Stimulated activated CD8-positive, alpha-beta memory T cell treated with anti-CD3 and anti-CD28 coated beads, Interleukin-15, amount 100 ng/mL, for 24 hours (primary cell): ENCODE results near the gene COG7.
A peak's percentile ranks its signal among the peaks of the same experiment; 100 is the strongest.
"Not testable (repeated sequence)": the region's sequence is repeated elsewhere in the genome, so short reads cannot be mapped to it uniquely, and the experiment has no call there.

Experiments
- DNase-seq: peaks from one replicate; pipeline ENCODE4 v3.0.0-alpha.2; 2020; ENCODE audit warnings: low read depth

COG7 gene

DNA sequence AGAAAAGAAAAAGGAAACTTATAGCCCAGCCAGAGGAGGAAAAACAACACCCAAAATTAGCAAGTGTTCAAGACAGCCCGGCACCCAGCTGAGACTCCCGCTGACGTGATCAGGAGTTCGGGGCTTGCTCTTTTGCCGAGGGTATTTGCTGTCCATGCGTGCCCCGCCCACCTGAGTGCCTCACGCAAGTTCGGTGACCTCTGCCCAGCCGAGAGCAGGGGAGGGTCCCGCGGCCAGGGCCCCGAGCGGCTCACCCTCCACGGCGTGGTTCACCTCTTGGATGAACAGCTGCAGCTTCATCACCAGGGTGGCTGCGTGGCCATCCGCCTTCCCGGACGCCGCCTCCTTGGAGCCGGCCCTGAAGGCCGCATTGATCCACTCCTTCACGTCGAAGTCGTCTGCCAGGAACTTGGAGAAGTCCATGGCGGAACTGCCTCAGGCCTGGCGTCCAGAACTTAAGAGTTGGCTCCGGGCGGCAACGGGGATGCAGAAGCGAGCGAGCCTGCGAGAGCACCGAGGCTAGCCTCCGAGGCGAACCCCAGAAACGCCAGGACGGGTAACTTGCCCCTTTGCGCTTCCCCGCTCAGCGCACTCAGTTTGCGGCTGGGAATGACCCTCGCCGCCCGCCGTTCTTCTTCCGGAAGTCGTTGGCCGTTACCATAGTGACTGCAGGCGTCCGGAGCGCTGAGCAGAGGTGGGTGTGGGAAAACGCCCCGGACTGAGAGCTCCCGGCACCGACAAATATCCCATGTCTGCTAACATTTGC lies at the start of gene COG7:
COG7 (minus strand) TSS at position 618 of the 766 bp plus-strand sequence; CDS start at position 423, 195 bp downstream.
- DNase-seq: peak; percentile 72

DNA sequence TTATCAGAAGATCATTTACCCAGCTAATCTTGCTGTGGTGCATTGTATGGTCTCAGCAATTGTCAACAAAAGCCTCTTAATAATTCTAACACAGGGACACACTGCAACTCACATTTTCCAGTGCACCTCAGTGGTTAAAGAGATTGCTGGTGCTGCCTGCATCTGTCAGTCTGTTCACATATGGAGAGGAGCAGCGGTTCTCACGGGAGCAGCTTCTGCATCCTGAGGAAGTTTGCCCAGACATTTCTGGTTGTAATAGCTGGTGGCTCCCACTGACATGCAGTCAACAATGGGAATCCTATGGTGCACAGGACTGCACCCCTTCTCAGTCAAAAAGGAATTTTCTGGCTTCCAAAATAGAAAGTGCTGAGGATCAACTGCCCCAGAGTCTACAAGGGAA lies 49.5 kb upstream of the COG7 start:
- no peak for DNase-seq

DNA sequence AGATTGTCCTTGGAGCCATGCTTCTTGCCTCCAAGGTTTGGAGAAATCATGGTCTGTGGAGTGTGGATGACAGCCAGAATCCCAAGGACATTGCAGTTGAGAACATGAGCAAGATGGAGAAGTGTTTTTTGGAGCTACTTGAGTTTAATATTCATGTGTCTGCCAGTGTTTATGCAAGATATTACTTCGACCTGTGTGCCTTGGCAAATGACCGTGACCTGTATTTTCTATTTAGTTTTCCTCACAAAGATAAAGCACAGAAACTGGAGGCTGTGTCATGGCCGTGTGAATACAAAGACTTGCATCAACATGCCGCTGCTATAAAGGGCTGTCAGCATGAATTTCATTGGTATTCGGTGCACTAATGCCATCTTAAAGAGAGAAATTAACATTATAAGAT lies 48.3 kb upstream of the COG7 start:
- DNase-seq: no peak

DNA sequence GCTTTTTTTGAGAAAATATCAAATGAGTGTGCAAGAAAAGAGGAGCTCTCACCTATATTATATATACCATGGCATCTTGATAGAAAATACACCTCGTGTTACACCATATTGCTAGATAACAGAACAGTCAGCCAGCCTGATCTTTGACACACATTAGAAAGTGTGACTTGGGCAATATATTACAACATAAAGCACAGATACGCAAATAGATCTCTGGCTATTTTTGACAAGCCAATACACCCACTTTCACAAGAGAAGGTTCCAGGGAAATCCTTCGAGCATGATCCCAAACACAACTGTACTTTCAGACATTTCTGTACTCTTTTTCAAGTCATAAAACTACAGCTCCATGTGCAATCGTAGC lies 47.9 kb upstream of the COG7 start:
- DNase-seq: no peak

DNA sequence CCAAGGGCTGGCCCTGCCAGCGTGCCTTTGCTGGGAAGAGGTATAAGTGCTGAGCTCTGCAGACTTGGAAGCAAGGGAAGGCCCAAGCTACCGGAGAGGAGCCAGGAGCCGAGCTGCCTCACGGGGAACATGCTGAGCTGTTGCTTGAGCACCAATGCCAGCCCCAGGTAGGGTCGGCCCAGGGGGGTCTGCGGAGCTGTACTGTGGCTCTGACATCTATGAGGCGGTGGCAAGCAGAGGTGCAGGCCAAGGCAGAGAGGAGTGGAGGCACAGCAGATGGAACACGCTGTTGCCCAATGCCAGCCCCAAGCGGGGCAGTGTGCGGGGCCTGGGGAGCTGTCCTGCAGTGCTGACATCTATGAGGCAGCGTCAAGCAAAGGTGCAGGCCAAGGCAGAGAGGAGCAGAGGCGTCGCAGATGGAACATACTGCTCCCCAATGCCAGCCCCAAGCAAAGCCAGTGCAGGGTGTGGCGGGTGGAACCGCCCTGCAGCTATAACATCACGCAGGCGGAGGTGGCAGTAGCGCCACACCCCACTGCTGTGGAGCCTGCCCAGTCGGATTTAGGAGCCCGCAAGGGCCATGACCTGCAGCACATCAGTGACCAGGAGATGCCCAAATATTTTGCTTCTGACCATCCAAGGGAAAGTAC lies 47.3 kb upstream of the COG7 start:
- no peak for DNase-seq

DNA sequence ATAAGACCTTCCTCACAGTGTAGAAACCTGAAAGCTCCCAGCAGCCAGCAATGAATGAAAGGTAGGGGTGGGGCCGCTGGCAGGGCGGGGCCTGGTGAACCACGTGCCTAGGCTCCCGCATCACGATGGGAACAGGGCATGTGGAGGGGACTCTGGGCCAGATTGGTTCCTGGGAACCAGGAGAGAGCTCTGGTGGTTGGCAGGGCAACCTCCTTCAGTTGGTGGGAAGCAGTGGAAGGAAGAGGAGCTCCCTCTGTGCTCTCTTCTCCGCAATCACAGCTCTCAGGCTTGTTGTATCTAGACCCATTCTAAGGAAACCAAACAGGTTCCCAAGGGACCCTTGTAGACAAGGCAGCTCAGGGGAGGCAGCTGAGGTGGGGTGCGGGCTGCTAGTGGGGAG lies 46.8 kb upstream of the COG7 start:
- DNase-seq: no peak

DNA sequence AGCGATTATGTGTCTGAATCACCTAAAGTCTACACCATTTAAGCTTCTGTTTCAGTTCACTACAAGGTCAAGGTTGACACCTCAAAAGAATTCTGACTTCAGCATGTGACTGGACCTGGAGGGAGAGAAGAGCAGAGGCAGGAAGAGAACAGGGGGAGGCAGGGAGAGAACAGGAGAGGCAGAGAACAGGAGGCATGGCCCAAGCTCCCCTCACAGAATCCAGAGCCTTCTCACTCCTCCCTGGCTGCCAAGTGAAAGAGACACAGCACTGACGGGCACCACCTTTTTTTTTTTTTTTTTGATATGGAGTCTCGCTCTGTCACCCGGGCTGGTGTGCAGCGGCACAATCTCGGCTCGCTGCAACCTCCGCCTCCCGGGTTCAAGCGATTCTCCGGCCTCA lies 45.9 kb upstream of the COG7 start:
- DNase-seq: no peak

DNA sequence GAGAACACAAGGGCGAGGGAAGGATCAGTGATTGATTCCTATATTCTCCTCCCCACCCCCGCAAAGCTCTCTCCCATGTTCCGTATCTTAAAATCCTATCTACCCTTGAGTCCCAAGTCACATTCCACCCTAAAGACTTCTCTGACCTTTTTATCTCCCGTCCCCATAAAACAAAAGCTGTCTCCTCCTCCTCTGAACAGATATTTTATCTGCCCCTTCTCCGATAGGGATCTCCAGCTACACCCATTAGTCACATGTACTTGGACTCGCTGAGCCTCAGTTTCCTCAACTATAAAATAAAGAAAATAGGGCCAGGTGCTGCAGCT lies 44.5 kb upstream of the COG7 start:
- no peak for DNase-seq

DNA sequence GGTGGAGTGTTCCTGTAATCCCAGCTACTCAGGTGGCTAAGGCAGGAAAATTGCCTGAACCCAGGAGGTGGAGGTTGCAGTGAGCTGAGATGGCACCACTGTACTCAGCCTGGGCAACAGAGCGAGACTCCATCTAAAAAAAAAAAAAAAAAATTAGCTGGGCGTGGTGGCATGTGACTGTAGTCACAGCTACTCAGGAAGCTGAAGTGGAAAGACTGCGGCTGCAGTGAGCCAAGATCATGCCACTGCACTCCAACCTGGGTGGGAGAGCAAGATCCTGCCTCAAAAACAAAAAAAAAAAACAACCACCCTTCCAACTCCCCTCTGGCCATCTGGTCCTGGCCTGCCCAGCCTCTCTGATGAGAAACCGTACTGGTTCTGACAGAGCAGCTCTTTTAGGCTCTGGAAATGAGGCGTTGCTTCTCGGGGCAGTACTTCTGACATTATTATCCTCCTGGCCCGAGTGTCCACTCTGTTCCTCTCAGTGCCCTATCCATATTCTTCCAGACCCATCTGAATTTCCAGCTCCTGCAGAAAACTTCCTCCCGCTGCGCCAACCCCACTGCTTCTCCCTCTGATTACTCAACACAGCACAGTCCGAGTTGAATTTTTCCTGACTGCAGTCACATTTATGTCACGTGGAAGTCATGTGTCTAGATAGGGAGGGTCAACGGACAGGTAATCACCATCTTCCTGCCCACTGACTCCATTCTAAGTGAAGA lies 44.0 kb upstream of the COG7 start:
- no peak for DNase-seq

DNA sequence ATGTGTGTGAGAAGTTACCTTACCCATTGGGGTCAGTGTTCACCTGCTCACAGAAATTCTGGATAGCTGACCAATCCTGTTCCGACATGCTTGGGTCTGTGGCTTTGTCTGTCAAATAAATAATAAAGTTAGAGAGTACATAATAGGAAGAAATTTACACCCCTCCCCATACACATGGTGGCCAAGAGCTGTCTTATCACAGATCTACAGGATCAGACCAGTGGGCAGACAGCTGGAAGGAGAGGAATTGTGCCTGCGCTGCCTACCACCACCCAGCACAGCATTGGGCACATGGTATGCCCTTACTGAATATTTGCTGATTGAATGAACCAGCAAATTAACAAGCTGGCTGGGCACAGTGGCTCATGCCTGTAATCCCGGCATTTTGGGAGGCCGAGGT lies 42.7 kb upstream of the COG7 start:
- DNase-seq: no peak

DNA sequence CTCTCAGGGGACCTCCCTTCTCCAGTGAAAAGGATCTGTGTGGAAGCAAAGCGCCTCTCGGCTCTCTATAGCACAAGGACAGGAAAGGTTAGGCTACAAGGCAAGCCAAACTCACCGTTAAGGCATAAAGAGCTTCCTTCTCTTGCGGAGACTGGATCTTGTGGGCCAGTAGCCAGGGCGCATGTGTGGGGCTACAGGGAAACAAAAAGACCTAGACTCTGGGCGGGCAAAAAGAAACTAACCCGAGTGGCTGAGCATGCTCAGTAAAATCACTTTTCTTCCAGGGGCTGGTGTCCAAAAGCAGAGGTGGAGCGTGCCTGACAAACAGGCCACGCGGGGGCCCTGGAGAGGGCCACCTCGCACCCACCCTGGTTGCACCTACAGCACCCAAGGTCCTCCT lies 41.2 kb upstream of the COG7 start:
- no peak for DNase-seq

DNA sequence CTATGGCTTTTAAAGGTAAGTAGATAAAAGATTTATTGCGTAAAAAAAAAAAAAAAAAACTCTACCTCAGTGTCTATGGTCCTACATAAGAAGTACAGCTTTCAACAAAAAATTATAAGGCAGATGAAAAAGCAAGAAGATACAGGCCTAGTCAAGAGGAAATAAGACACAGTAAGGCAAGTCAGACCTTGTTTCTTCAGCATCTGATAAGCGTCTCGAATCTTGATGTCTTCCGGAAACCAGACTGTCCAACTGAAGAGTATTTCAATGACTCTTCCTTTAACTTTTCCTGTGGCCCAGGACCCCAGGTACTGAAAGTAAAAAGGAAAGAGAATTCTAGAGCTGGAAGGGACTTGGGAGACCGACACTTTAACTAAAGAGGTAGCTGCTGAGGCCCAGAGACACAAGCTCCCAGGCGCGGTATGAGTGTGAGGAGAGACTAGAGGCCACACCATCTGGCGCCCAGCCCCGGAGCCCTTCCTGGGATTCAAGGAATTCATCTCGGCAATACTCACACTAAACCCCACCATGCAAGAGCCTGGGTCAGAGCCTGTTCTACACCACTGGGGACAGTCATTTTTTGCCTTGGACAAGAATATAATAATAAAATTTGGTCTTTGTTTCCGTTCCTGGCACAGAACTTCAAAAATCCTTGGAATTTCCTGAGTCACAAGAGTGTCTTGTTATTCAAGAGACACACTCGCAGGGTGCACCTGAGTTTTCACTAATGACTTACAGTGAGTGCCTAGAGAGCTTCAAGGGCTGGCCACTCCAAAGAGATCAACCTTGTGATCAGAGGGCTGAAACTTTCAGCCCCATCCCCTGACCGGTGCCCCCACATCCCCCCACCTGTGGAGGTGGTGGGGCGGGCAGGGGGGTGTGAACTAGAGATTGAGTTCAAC lies 38.8 kb upstream of the COG7 start:
- no peak for DNase-seq

DNA sequence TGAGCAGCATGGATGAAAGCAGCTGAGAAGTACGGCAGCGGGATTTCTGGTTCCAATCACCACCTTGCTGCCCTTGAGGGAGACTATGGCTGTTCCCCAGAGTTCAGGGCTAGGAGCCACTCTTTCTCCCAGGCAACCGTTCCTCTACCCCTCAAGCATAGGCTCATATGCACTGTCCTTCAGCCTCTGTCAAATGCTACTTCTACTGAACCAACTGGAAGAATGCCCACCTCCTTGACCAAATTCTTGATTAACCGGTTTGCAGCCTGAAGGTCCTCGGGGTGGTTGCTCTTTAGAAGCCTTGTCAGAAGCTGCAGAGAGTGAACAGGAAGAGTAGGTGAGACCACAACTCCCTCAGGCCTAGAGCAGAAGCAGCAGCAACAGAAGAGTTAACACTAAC lies 33.5 kb upstream of the COG7 start:
- DNase-seq: no peak

DNA sequence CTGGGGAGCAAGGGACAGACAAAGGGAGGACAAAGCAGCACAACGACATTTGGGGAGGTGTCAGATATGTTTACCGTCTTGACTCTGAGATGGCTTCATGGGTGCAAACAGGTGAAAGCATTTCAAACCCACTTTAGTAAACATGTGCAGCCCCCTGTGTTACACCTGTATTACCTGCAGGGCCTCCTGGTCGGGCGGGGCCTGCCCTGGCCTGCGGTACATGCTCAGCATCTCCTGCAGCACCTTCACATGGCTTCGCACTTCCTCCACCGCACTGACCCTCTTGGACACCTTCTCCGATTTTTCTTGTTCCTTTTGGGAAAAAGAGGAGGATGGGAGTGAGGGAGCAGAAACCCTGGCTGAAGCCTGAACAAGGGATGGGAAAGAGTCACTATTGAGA lies 32.9 kb upstream of the COG7 start:
- DNase-seq: no peak

DNA sequence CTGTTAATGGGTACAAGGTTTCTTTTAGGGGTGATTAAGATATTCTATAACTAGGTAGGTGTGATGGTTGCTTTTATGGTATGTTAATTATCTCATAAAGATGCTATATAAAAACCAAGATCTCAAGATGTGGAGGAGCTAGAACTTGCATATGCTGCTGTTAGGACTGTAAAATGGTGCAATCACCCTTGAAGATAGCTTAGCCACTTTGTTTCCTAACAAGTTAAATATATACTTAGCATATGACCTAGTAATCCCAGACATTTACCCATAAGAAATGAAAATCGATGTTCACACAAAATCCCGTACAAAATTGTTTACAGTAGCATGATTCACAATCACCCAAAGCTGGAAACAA lies 32.2 kb upstream of the COG7 start:
- DNase-seq: no peak

DNA sequence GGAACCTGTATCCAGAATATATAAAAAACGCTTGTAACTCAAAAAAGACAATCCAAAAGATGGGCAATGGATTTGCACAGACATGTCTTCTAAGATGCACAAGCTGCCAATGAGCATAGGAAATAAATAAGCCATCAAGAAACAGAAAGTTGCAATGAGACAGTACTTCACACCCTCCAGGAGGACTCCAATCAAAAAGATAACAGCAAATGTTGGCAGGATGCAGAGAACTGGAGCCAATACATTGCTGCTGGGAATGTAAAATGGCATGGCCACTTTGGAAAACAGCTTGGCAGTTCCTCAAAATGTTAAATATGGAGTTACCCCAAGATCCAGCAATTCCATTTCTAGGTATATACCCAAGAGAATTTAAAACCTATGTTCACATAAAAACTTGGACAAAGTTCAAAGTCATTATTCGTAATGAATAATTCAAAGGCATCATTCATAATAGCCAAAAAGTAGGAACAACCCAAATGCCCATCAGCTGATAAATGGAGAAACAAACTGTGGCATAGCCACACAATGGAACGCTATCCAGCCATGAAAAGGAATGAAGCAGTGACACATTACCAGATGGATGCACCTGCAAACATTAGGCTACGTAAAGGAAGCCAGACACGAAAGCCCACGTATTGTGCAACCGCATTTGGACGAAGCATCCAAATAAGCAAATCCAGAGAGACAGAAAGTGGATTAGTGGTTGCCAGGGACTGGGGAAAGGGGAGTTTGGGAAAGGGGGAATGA lies 31.7 kb upstream of the COG7 start:
- DNase-seq: no peak

DNA sequence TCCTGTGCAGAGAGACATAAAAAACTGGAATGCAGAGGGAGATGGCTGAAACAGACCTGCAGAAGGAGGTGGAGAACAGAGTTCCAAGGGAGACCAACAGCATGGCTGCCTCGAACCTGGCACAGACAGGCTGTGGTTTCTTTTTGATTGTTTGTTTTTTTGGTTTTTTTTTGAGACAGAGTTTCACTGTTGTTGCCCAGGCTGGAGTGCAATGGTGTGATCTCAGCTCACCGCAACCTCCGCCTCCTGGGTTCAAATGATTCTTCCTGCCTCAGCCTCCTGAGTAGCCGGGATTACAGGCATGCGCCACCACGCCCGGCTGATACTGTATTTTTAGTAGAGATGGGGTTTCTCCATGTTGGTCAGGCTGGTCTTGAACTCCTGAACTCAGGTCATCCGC lies 30.5 kb upstream of the COG7 start:
- not testable (repeated sequence) for DNase-seq

DNA sequence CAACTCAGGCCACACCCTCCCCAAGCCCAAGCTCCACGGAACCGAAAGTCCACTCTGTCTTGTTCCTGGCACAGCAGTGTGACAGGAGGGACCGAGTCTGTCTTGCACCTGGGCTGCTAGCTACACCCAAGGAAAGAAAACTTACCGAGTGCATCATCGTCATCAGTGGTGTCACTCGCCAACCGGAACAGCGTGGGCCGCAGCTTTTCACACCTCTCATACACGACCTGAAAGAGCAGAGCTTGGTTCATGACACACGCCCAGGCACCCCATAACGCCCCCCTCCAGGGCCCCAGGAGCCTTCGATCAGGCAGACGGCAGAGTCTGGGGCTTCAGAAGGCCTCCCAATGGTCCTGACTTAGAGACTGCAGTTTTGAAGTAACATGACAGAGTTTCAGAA lies 29.8 kb upstream of the COG7 start:
- no peak for DNase-seq

DNA sequence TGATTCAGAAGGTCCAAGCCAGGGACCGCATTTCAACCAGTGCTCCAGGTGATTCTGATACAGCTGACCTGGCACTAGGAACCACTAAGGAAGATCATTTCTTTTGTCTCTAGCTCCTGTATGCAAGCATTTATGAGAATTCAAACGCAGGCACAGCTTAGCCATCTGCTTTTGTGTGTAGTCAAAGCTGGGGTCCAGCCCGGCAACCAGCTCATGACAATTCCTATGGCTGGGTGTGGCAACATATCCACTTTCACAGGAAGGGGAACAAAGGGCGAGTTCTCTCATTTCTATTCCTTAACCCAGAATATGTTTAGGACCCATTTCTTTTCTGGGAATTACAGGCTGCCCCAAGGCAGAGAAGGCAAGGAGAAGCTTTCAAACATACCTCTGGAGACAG lies 27.3 kb upstream of the COG7 start:
- DNase-seq: no peak

DNA sequence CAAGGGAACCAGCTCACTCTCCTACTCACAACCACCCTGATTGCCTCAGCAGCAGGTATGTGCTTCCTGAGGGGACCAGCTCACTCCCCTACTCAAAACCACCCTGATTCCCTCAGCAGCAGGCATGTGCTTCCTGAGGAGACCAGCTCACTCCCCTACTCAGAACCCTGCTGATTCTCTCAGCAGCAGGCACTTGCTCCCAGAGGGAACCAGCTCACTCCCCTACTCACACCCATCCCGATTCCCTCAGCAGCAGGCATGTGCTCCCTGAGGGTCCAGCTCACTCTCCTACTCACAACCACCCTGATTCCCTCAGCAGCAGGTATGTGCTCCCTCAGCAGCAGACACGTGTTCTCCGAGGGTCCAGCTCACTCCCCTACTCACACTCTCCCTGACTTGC lies 26.1 kb upstream of the COG7 start:
- DNase-seq: no peak

DNA sequence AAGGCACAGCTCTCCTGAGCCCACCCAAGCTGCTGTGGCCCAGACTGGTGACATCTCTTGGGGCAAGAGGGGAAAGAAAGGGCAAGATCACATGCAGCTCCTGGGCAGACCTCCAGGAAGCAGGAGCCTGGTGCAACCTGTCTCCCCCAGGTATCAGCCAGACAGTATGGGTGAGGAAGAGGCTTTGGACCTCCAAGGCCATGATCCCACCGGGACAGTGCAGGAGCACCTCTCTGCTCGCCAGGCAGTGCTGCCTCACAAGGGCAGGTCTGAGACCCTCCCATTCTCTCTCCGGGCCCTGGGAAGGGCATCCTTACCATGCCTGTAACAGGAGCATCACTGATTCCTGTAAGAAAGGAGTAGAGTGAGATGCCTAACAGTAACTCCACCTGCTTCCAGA lies 25.6 kb upstream of the COG7 start:
- no peak for DNase-seq

DNA sequence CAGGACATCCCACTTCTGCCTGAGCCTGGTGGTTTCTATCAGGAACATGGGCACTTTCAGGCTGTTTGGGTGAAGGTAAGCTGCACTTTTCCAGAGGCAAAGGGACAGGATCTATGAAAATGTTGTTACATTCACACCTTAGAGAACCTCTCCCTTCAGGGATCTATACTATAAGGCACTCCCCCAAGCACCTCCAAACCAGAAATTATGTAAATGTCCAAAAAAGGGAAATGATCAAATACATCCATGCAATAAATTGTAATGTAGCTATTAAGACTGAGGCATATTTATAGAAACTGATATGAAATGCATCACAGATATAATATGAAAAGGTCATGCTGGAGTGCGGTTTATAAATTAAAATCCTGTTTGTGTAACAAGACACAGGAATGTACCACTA lies 23.3 kb upstream of the COG7 start:
- no peak for DNase-seq
